Spleen (tissue), 11 donors: ENCODE data around the gene ZNF385C. TPM values are rescaled to one million over a fixed set of nuclear protein-coding genes. Genes with fewer than 3 reads are reported as not detected.
"Not testable (repeated sequence)": the region's sequence is repeated elsewhere in the genome, so short reads cannot be mapped to it uniquely, and the experiment has no call there.

Experiments
- DNase-seq: peaks from one replicate; pipeline ENCODE4 v3.0.0-alpha.2; 2020
- H3K27ac ChIP-seq, 8 donors: fragments of 200-600 bp; sonication (generic) in 7 of 8; 1 replicate in 4 of 8; 2 replicates in 4 of 8; pipeline versions ENCODE4 v1.5.0 to v1.8.0; 2016 to 2021; ENCODE audit warnings: inconsistent platforms in 4 of 8, mild to moderate bottlenecking in 4 of 8, moderate library complexity in 1 of 8
- H3K27me3 ChIP-seq, 7 donors: fragments of 200-600 bp; sonication (generic) in 6 of 7; replicated peaks in 1 of 7; 1 replicate in 4 of 7; 2 replicates in 3 of 7; pipeline versions ENCODE4 v1.5.0 to v1.8.0; 2016 to 2021; ENCODE audit warnings: inconsistent platforms in 3 of 7, mild to moderate bottlenecking in 1 of 7
- H3K36me3 ChIP-seq, 6 donors: fragments of 200-600 bp; sonication (generic) in 5 of 6; 1 replicate in 4 of 6; 2 replicates in 2 of 6; pipeline versions ENCODE4 v1.5.0 to v1.8.0; 2016 to 2021; ENCODE audit warnings: inconsistent platforms in 2 of 6
- H3K4me1 ChIP-seq, 6 donors: fragments of 200-600 bp; sonication (generic) in 5 of 6; 1 replicate in 3 of 6; 2 replicates in 3 of 6; pipeline versions ENCODE4 v1.5.0 to v1.8.0; 2016 to 2021; ENCODE audit warnings: inconsistent platforms in 3 of 6
- H3K4me3 ChIP-seq, 8 donors: fragments of 200-600 bp; sonication (generic) in 7 of 8; 1 replicate in 4 of 8; 2 replicates in 4 of 8; pipeline versions ENCODE4 v1.5.0 to v1.8.0; 2016 to 2021; ENCODE audit warnings: inconsistent platforms in 4 of 8, mild to moderate bottlenecking in 4 of 8, moderate library complexity in 2 of 8
- H3K9me3 ChIP-seq, 8 donors: fragments of 200-600 bp; sonication (generic) in 7 of 8; 1 replicate in 4 of 8; 2 replicates in 4 of 8; pipeline versions ENCODE4 v1.5.0 to v1.8.0; 2016 to 2021; ENCODE audit warnings: inconsistent platforms in 4 of 8
- POLR2A ChIP-seq, 3 donors: fragments of 450-650 bp; IDR thresholded peaks; one replicate each; pipeline ENCODE4 v1.5.1; 2017; ENCODE audit warnings: antibody characterized with exemption in 3 of 3, mild to moderate bottlenecking in 1 of 3
- POLR2AphosphoS5 ChIP-seq, 3 donors: sonication (generic); formaldehyde crosslinking; IDR thresholded peaks; one replicate each; pipeline ENCODE4 v1.5.1; 2017; ENCODE audit warnings: antibody characterized with exemption in 3 of 3
- WGBS, 5 donors: extraction: QIAGEN DNeasy Blood & Tissue Kit in 3 of 5; methylation state at CpG; one replicate each; pipeline versions ENCODE4 v1.1.5 to v1.1.7; 2013 to 2018; 5-methylcytosine and 5-hydroxymethylcytosine counted together
- intact Hi-C: fragments of 100-400 bp; cut with DNase I; formaldehyde crosslinking; loops from one replicate; pipeline ENCODE4 v1.15.0; 2023; ENCODE audit warnings: low total_unique reads
- polyA plus RNA-seq, 3 donors: library from polyadenylated mRNA; stranded (reverse); fragments of 200-250 nt; gene quantifications; one replicate each; pipeline ENCODE4 v1.2.1, GENCODE V29; 2013
- total RNA-seq, 7 donors: library from RNA; depleted of rRNA in 3 of 7; stranded (reverse); fragments of >200 nt in 3 of 7; fragmentation: NEBNext Ultra II Directional in 4 of 7; extraction: Animal tissue kit (Norgen Biotek cat#: 25700) in 4 of 7; gene quantifications; one replicate each; pipeline versions ENCODE4 v1.1.0 to v1.2.1, GENCODE V29; 2016 to 2021
- TF ChIP-seq, protein P1 (sequence below), 11 experiments: fragments of 200-600 bp in 7 of 11; fragments of 450-650 bp in 4 of 11; sonication (generic) in 4 of 11; IDR thresholded peaks in 8 of 11; conservative IDR thresholded peaks in 3 of 11; 1 replicate in 7 of 11; 2 replicates in 4 of 11; pipeline versions ENCODE4 v1.4.0 to v1.8.0; 2016 to 2021; ENCODE audit warnings: antibody characterized with exemption in 11 of 11, inconsistent platforms in 4 of 11, mild to moderate bottlenecking in 1 of 11
- donor health status: healthy with polysubstance abuse.
- donor health status: DM: no; HTN: no; CAD: no; lungs with moderate emphysema.
- donor health status: DM: no; HTN: no; CAD: no.
- donor health status: Bipolar disorder and iron deficiency.
- donor health status: healthy.
- donor health status: DM: no; HTN: no; CAD: no.
- donor health status: DM: yes; HTN: yes; CAD: no.

ZNF385C gene
- total and polyA plus RNA-seq, 10 donors: 0.17 to 0.60 (median 0.41) TPM; not detected in 2

DNA sequence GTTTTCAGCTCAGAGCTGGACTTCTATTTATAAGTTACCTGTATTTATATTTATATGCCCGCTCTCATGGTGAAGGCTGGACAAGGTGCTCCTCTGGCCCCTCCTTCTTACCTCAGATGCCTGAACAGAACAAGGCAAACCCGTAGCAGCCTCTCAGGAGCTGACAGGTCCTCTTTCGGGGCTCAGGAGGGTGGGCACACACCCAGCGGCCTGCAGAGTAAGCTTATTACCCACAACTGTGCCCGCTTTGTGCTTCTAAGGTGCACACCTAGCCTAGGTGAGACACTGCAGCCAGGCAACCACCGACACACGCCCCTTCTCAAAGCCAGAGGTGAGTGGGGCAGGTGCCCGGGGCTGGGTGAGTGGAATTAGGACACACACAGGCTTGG lies 73.1 kb downstream of the ZNF385C start:
- Histone ChIP-seq H3K4me3 (no peak overlapping the region), H3K4me1 (peaks cover 25 to 72% (median 44%) of the 10 kb centered on the region in 6 donors), H3K27ac (peak overlapping the region; percentile 28 to 85 (median 66)), H3K27me3 (peaks cover 0 to 10% (median 0%) of the 10 kb centered on the region in 7 donors), H3K9me3 (no peaks in the 10 kb centered on the region), H3K36me3 (peaks cover 0 to 32% (median 27%) of the 10 kb centered on the region in 6 donors)
- TF ChIP-seq POLR2A (IDR thresholded peaks at IDR 0.05): no peak
- TF ChIP-seq, protein P1, sequence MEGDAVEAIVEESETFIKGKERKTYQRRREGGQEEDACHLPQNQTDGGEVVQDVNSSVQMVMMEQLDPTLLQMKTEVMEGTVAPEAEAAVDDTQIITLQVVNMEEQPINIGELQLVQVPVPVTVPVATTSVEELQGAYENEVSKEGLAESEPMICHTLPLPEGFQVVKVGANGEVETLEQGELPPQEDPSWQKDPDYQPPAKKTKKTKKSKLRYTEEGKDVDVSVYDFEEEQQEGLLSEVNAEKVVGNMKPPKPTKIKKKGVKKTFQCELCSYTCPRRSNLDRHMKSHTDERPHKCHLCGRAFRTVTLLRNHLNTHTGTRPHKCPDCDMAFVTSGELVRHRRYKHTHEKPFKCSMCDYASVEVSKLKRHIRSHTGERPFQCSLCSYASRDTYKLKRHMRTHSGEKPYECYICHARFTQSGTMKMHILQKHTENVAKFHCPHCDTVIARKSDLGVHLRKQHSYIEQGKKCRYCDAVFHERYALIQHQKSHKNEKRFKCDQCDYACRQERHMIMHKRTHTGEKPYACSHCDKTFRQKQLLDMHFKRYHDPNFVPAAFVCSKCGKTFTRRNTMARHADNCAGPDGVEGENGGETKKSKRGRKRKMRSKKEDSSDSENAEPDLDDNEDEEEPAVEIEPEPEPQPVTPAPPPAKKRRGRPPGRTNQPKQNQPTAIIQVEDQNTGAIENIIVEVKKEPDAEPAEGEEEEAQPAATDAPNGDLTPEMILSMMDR (IDR thresholded peaks at IDR 0.05 in 8 of 11, conservative IDR thresholded peaks at IDR 0.05 in 3 of 11): peak in 1 of 11 experiments; percentile 6
- DNase-seq: peak; percentile 70
- intact Hi-C loops: no loop called here
- WGBS, 5 donors: 63 to 79% (median 65%) methylated on average over 8 of the region's 8 CpGs

DNA sequence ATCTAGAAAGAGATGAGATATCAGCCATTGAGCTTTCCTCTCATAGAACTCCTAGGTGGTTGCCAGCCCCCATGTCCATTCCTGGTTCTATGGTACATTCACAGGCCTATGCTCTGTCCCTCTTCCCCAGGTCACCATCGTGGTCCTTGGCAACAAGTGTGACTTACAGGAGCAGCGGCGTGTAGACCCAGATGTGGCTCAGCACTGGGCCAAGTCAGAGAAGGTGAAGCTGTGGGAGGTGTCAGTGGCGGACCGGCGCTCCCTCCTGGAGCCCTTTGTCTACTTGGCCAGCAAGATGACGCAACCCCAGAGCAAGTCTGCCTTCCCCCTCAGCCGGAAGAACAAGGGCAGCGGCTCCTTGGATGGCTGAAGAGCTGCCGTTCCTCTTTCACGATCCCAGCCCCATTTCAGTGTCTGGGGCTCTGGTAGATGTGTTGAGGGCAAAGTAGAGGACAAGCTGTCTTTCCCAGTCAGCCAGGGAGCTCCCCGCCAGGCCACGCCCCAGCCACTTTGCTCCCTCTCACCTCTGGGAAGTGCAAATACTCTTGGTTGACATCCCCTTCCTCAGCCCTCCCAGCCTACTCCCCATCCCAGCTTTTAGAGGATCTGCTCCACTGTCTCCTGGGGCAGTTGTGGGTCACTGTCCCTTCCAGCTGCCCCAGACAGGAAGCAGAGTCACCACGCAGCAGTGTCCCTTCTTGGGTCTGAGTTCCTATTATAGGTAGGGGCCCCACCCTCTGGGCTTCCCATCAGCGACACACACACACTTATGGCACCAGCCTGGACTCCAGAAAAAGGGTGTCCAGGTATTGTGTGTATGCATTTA lies 74.5 kb downstream of the ZNF385C start:
- intact Hi-C loops: loop anchor here (5.0 kb wide), 1 partner anchor 94 kb away; no protein-coding TSS in a partner anchor
- TF ChIP-seq POLR2AphosphoS5 (IDR thresholded peaks at IDR 0.05): peak in 2 of 3 donors; percentile 12 to 27
- TF ChIP-seq, protein P1 (IDR thresholded peaks at IDR 0.05 in 8 of 11, conservative IDR thresholded peaks at IDR 0.05 in 3 of 11): peak in 1 of 11 experiments; percentile 23
- TF ChIP-seq POLR2A (IDR thresholded peaks at IDR 0.05): no peak
- Histone ChIP-seq H3K4me1 (peaks cover 25 to 87% (median 51%) of the 10 kb centered on the region in 6 donors), H3K27ac (peak overlapping the region; percentile 28 to 85 (median 66)), H3K36me3 (peaks cover 0 to 32% (median 27%) of the 10 kb centered on the region in 6 donors), H3K9me3 (no peaks in the 10 kb centered on the region), H3K27me3 (peaks cover 0 to 10% (median 0%) of the 10 kb centered on the region in 7 donors), H3K4me3 (no peak overlapping the region)
- WGBS, 5 donors: 56 to 78% (median 68%) methylated on average over 14 to 15 of the region's 15 CpGs
- peak; percentile 82 for DNase-seq

DNA sequence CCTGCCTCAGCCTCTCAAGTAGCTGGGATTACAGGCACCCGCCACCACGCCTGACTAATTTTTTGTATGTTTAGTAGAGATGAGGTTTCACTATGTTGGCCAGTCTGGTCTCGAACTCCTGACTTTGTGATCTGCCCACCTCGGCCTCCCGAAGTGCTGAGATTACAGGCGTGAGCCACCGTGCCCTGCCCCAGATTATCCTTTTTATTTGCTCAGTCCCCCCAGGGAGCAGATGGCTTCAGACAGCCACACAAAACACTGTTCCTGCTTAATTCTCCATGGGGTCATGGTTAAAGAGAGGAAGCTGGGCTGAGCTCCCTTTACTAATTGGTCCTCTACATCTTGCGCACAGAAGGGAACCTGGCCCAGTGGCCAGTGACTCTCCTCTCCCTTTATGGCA lies 77.4 kb downstream of the ZNF385C start:
- Histone ChIP-seq H3K27ac (peak overlapping the region in 2 of 8 donors; percentile 92 to 95), H3K36me3 (peaks cover 0 to 32% (median 27%) of the 10 kb centered on the region in 6 donors), H3K4me3 (peak overlapping the region; percentile 72 to 88 (median 79)), H3K4me1 (peaks cover 30 to 91% (median 69%) of the 10 kb centered on the region in 6 donors)
- peak; percentile 45 for DNase-seq
- 74 to 85% (median 78%) methylated on average over 8 of the region's 8 CpGs for WGBS, 5 donors
- H3K27me3 ChIP-seq, H3K9me3 ChIP-seq: not testable (repeated sequence)
- intact Hi-C loops: loop anchor here (5.0 kb wide), 1 partner anchor 96 kb away; no protein-coding TSS in a partner anchor

DNA sequence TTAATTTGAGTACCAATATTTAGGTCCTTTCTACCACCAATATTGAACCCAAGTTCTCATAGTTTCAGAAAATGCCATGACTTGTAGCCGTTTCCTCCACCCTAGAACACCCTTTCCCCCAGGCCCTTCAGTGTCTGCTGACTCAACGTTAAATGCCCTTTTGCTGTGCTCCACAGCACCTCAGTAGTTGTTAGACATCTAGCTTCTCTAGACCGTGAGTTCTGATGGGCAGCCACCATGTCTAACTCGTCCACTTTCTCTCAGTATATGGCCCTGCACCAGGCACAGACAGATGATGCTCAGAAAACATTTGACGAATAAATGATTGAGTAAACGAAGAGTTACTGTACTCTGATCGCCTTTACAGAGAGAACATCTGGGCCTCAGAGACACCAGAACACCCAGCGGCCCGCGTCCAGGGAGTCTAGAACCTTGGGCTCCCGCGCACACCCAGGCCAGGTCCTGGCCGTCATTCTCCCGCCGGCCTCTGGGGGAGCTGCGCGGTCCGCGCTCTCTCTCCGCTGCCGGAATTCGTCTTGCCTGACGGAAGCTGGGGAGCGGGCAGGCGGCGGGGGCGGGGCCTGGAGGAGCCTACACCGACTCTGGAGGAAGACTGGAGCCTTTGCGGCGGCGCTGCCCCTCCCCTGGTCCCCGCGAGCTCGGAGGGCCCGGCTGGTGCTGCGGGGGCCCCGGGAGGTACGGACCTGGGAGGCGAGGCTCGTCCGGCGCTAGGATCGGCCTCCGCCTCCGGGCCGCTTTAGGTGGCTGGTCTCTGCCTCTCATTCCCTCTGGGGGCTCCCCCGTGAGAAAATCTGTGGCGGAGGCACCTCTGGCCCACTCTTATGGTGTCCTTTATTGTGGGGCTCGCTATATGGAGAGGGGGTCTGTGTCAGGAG lies 78.5 kb downstream of the ZNF385C start, which contains the start of gene NKIRAS2:
Gene NKIRAS2, plus strand, starts transcription at position 582 of the 896 bp plus-strand sequence. CDS start 1,488 bp downstream, outside the sequence.
- WGBS, 5 donors: 7 to 12% (median 10%) methylated on average over 25 to 49 of the region's 49 CpGs
- H3K4me1 ChIP-seq: peaks cover 32 to 91% (median 72%) of the 10 kb centered on the region in 6 donors
- H3K36me3 ChIP-seq: peaks cover 0 to 39% (median 27%) of the 10 kb centered on the region in 6 donors
- intact Hi-C loops: loop anchor here (5.0 to 10.0 kb wide), 2 partner anchors 55 to 98 kb away; partner anchors contain the start of gene CNP
- no peaks in the 10 kb centered on the region for H3K27me3 ChIP-seq
- no peaks in the 10 kb centered on the region for H3K9me3 ChIP-seq
- TF ChIP-seq POLR2A (IDR thresholded peaks at IDR 0.05) (no peak), POLR2AphosphoS5 (IDR thresholded peaks at IDR 0.05) (peak; percentile 82 to 92 (median 86))
- TF ChIP-seq, protein P1 (IDR thresholded peaks at IDR 0.05 in 8 of 11, conservative IDR thresholded peaks at IDR 0.05 in 3 of 11): peak; percentile 87 to 99 (median 97)
- H3K4me3 ChIP-seq: peak within 1 kb of the TSS; percentile 72 to 88 (median 79)
- H3K27ac ChIP-seq: peak within 1 kb of the TSS; percentile 76 to 95 (median 87)
- DNase-seq: peak; percentile 100
